SU-DHL-6 (cell line): ENCODE data around the gene OR1S2.

Source experiments
- H2AFZ ChIP-seq: fragments of 200-600 bp; sonication (generic); 2 replicates; pipeline ENCODE4 v1.6.1; 2014; ENCODE audit warnings: low read depth, mild to moderate bottlenecking, moderate library complexity, mixed read lengths, antibody characterized with exemption, low read length; ENCODE audit not compliant: severe bottlenecking
- H3F3A ChIP-seq: fragments of 200-600 bp; shearing (Covaris generic); 2 replicates; pipeline ENCODE4 v1.6.0; 2016; ENCODE audit warnings: antibody characterized with exemption, mild to moderate bottlenecking; ENCODE audit not compliant: insufficient read depth
- H3K27ac ChIP-seq: fragments of 200-600 bp; sonication (generic); 2 replicates; pipeline ENCODE4 v1.5.1; 2016; ENCODE audit warnings: low read depth, mild to moderate bottlenecking, low read length, moderate library complexity, mixed read lengths
- H3K27me3 ChIP-seq: fragments of 200-600 bp; sonication (generic), shearing (Covaris generic); 2 replicates; pipeline ENCODE4 v1.6.0; 2014; ENCODE audit warnings: mild to moderate bottlenecking, low read length
- H3K36me3 ChIP-seq: fragments of 200-600 bp; sonication (generic); 2 replicates; pipeline ENCODE4 v1.6.1; 2014; ENCODE audit warnings: mild to moderate bottlenecking, low read length, mixed read lengths
- H3K4me2 ChIP-seq: fragments of 300-600, 200-600 bp; shearing (Covaris generic), sonication (generic); 2 replicates; pipeline ENCODE4 v1.6.0; 2014; ENCODE audit warnings: low read length, low read depth, mild to moderate bottlenecking; ENCODE audit not compliant: poor library complexity, severe bottlenecking
- H3K4me3 ChIP-seq: fragments of 200-600 bp; sonication (generic); 2 replicates; pipeline ENCODE4 v1.5.1; 2014; ENCODE audit warnings: antibody characterized with exemption, low read length, mild to moderate bottlenecking, mixed read lengths; ENCODE audit not compliant: insufficient read depth, poor library complexity, severe bottlenecking
- H3K79me2 ChIP-seq: fragments of 200-600 bp; sonication (generic); 2 replicates; pipeline ENCODE4 v1.6.1; 2014; ENCODE audit warnings: mild to moderate bottlenecking, low read length, moderate library complexity; ENCODE audit not compliant: insufficient read depth
- H3K9ac ChIP-seq: fragments of 200-600 bp; sonication (generic); 2 replicates; pipeline ENCODE4 v1.7.0; 2014; ENCODE audit warnings: mild to moderate bottlenecking, low read length
- H3K9me2 ChIP-seq: fragments of 200-600 bp; sonication (generic); replicated peaks from 2 replicates; pipeline ENCODE4 v1.6.1; 2014; ENCODE audit warnings: low read length; ENCODE audit not compliant: insufficient read depth
- H3K9me3 ChIP-seq: fragments of 200-600 bp; sonication (generic); 2 replicates; pipeline ENCODE4 v1.6.1; 2014; ENCODE audit warnings: low read length, mixed read lengths; ENCODE audit not compliant: insufficient read depth
- H4K20me1 ChIP-seq: fragments of 200-600 bp; sonication (generic); 2 replicates; pipeline ENCODE4 v1.6.1; 2014; ENCODE audit warnings: low read depth, mild to moderate bottlenecking, antibody characterized with exemption, low read length, moderate library complexity, mixed read lengths
- EZH2phosphoT487 ChIP-seq: fragments of 200-600 bp; sonication (generic), shearing (Covaris generic); conservative IDR thresholded peaks from 2 replicates; pipeline ENCODE4 v1.6.1; 2018; ENCODE audit warnings: mild to moderate bottlenecking, antibody characterized with exemption, low read length, moderate library complexity, mixed read lengths
- TF ChIP-seq, protein P1 (sequence below): fragments of 200-600 bp; sonication (generic); IDR thresholded peaks from one replicate; pipeline ENCODE4 v1.5.1; 2017; ENCODE audit warnings: antibody characterized with exemption, mild to moderate bottlenecking, low read length, moderate library complexity; ENCODE audit not compliant: insufficient read depth, poor library complexity, severe bottlenecking

Gene OR1S2

DNA sequence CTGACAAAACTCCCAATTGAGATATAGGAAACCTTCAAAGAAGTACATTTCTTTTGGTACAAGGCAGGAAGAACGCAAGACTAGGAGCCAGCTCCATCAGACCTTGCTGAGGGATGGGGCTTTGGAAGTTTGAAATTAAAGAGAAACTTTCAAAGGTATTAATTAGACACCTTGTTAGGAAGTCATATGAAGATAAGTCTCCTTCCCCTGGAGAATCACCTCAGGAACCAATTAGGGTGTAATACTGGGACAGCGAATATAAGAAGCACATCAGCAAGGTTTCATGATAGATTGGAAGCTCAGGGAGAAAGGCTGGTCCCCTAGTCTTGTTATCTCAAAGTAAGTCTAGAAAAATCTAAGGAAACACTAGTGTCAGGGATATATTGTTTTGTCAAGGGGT lies 15.2 kb downstream of the OR1S2 start, which contains the start of gene OR9Q2:
OR9Q2 (plus strand) TSS at position 301 of the 400 bp plus-strand sequence. CDS start 1,421 bp downstream, outside the sequence.
- H3K27ac ChIP-seq: no peak within 1 kb of the TSS
- TF ChIP-seq, protein P1, sequence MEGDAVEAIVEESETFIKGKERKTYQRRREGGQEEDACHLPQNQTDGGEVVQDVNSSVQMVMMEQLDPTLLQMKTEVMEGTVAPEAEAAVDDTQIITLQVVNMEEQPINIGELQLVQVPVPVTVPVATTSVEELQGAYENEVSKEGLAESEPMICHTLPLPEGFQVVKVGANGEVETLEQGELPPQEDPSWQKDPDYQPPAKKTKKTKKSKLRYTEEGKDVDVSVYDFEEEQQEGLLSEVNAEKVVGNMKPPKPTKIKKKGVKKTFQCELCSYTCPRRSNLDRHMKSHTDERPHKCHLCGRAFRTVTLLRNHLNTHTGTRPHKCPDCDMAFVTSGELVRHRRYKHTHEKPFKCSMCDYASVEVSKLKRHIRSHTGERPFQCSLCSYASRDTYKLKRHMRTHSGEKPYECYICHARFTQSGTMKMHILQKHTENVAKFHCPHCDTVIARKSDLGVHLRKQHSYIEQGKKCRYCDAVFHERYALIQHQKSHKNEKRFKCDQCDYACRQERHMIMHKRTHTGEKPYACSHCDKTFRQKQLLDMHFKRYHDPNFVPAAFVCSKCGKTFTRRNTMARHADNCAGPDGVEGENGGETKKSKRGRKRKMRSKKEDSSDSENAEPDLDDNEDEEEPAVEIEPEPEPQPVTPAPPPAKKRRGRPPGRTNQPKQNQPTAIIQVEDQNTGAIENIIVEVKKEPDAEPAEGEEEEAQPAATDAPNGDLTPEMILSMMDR: no peak
- no peaks in the 10 kb centered on the region for H3K9me3 ChIP-seq
- H3K9me2 ChIP-seq: no peaks in the 10 kb centered on the region
- H2AFZ ChIP-seq: no peak within 1 kb of the TSS
- H3K79me2 ChIP-seq: no peaks in the 10 kb centered on the region
- no peak within 1 kb of the TSS for H3K4me2 ChIP-seq
- no peaks in the 10 kb centered on the region for H4K20me1 ChIP-seq
- no peaks in the 10 kb centered on the region for H3F3A ChIP-seq
- no peaks in the 10 kb centered on the region for H3K36me3 ChIP-seq
- H3K9ac ChIP-seq: no peak within 1 kb of the TSS
- no peaks in the 10 kb centered on the region for H3K27me3 ChIP-seq
- no peak within 1 kb of the TSS for H3K4me3 ChIP-seq

DNA sequence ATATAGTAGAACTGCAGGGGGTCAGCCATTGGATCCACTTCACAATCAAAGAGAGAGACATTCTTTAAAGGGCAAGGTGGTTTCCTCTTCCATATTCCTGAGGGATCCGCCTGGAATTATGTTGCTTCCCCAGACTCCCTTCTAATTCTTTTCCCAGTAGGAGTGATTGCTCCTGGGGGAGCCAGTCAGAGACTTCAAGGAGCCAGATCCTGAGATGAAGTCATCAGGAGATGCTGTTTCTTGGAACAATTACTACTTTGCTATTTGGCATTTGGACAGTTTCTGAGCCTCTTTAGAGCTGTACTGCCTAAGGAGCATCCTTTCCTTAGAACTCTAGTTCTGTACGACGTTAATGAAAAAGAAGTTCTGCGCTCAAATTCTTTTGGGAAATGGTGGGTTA lies 17.0 kb downstream of the OR1S2 start:
- H3K4me3 ChIP-seq: no peak overlapping the region
- no peak overlapping the region for H3K4me2 ChIP-seq
- H3F3A ChIP-seq: no peaks in the 10 kb centered on the region
- H3K27me3 ChIP-seq: no peaks in the 10 kb centered on the region
- no peak overlapping the region for H3K27ac ChIP-seq
- TF ChIP-seq, protein P1: no peak
- TF ChIP-seq EZH2phosphoT487: no peak
- no peaks in the 10 kb centered on the region for H3K9me2 ChIP-seq
- H3K79me2 ChIP-seq: no peaks in the 10 kb centered on the region
- no peak overlapping the region for H2AFZ ChIP-seq
- no peaks in the 10 kb centered on the region for H4K20me1 ChIP-seq
- no peaks in the 10 kb centered on the region for H3K36me3 ChIP-seq
- no peaks in the 10 kb centered on the region for H3K9me3 ChIP-seq
- no peak overlapping the region for H3K9ac ChIP-seq

DNA sequence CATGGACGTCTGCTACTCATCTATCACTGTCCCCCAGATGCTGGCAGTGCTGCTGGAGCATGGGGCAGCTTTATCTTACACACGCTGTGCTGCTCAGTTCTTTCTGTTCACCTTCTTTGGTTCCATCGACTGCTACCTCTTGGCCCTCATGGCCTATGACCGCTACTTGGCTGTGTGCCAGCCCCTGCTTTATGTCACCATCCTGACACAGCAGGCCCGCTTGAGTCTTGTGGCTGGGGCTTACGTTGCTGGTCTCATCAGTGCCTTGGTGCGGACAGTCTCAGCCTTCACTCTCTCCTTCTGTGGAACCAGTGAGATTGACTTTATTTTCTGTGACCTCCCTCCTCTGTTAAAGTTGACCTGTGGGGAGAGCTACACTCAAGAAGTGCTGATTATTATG lies 24.3 kb downstream of the OR1S2 start:
- Histone ChIP-seq H3K27ac (no peak overlapping the region), H3K4me2 (no peak overlapping the region), H4K20me1 (no peaks in the 10 kb centered on the region), H3K27me3 (no peaks in the 10 kb centered on the region), H3K9ac (no peak overlapping the region), H3F3A (no peaks in the 10 kb centered on the region), H3K4me3 (no peak overlapping the region), H3K36me3 (no peaks in the 10 kb centered on the region), H3K9me2 (no peaks in the 10 kb centered on the region), H3K9me3 (no peaks in the 10 kb centered on the region), H3K79me2 (no peaks in the 10 kb centered on the region), H2AFZ (no peak overlapping the region)
- TF ChIP-seq EZH2phosphoT487: no peak
- TF ChIP-seq, protein P1: no peak

DNA sequence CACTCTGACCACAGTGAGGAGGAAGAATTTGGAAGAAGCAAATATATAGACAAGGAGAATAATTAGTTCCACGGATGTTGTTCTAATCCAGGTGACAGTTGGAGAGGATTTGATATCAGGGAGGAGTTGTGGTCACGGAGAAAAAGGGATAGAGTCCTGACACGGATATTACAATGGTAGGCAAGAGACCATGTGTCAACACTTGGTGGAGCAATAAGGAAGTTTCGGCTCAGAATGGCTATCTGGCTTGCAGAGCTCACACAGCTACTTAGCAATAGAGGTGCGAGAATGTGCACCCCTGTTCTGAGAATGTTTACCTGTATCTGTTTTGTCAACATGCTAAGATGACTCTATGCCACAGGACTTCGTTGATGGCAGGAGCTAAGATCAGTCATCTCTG lies 25.5 kb downstream of the OR1S2 start:
- no peaks in the 10 kb centered on the region for H3K36me3 ChIP-seq
- H3F3A ChIP-seq: no peaks in the 10 kb centered on the region
- no peak overlapping the region for H3K27ac ChIP-seq
- H3K4me2 ChIP-seq: no peak overlapping the region
- no peaks in the 10 kb centered on the region for H3K9me3 ChIP-seq
- no peaks in the 10 kb centered on the region for H3K27me3 ChIP-seq
- H3K9me2 ChIP-seq: no peaks in the 10 kb centered on the region
- no peak overlapping the region for H3K9ac ChIP-seq
- no peak overlapping the region for H3K4me3 ChIP-seq
- H2AFZ ChIP-seq: no peak overlapping the region
- H4K20me1 ChIP-seq: no peaks in the 10 kb centered on the region
- TF ChIP-seq, protein P1: no peak
- TF ChIP-seq EZH2phosphoT487: no peak
- no peaks in the 10 kb centered on the region for H3K79me2 ChIP-seq
